ENCODE results near the gene TMCC1. TPM values are rescaled to one million over a fixed set of nuclear protein-coding genes. Genes with fewer than 3 reads are reported as not detected.
"Not testable (repeated sequence)": the region's sequence is repeated elsewhere in the genome, so short reads cannot be mapped to it uniquely, and the experiment has no call there.

Gene TMCC1
- total RNA-seq, 1 donor from 2014 or later = 19.2 TPM

DNA sequence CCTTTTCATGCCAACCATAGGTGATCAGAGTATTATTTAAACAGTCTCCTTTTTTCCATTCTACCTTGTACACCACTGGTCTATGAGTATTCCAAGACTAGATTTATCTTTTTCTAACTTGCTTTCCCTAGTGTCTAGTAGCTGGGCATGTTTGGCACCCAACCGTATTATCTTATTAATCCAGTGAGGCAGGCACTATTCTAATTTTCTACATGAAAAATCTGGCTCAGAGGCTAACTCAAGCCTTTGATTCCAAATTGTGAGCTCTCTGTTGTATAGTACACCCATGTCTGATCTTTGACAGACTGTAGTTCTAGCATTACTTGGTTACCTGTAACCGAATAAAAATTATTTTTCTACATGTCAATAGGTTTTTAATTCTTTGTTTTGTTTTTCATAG lies 210.3 kb downstream of the TMCC1 start:
- no peak for DNase-seq
- Mint-ChIP-seq H3K4me3 (no peak overlapping the region), H3K27ac (no peak overlapping the region), H3K4me1 (no peaks in the 10 kb centered on the region), H3K9me3 (no peaks in the 10 kb centered on the region), H3K36me3 (ENCODE audit: low read depth) (no peaks in the 10 kb centered on the region), H3K27me3 (no peaks in the 10 kb centered on the region)
- intact Hi-C loops (cut with micrococcal nuclease) = no loop called here

DNA sequence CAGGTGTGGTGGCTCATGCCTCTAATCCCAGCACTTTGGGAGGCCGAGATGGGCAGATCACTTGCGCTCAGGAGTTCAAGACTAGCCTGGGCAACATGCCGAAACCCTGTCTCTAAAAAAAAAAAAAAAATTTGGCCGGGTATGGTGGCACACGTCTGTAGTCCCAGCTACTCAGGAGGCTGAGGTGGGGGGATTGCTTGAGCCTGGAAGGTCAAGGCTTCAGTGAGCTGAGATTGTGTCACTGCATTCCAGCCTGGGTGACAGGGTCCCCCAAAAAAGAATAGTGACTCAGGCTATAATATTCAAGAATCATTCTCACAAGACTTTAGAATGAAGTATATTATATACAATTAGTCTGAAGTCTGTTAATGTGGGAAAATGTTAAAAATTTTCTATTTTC lies 216.5 kb downstream of the TMCC1 start:
- DNase-seq = no peak
- no peaks in the 10 kb centered on the region for H3K27me3 Mint-ChIP-seq
- H3K27ac Mint-ChIP-seq = no peak overlapping the region
- no peaks in the 10 kb centered on the region for H3K9me3 Mint-ChIP-seq
- H3K4me1 Mint-ChIP-seq = peaks cover 3% of the 10 kb centered on the region
- intact Hi-C loops (cut with micrococcal nuclease) = no loop called here
- no peaks in the 10 kb centered on the region for H3K36me3 Mint-ChIP-seq (ENCODE audit: low read depth)
- H3K4me3 Mint-ChIP-seq = no peak overlapping the region

DNA sequence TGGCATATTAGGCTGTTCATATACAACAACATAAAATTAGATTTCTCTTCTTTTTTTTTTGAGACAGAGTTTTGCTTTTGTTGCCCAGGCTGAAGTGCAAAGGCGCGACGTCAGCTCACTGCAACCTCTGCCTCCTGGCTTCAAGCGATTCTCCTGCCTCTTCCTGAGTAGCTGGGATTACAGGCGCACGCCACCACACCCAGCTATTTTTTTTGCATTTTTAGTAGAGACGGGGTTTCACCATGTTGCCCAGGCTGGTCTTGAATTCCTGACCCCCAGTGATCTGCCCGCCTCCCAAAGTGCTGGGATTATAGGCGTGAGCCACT lies 218.8 kb downstream of the TMCC1 start:
- DNase-seq; H3K27me3 Mint-ChIP-seq; H3K27ac Mint-ChIP-seq; H3K36me3 Mint-ChIP-seq (ENCODE audit: low read depth); H3K9me3 Mint-ChIP-seq; H3K4me1 Mint-ChIP-seq; intact Hi-C loops (cut with micrococcal nuclease); H3K4me3 Mint-ChIP-seq: not testable (repeated sequence)

DNA sequence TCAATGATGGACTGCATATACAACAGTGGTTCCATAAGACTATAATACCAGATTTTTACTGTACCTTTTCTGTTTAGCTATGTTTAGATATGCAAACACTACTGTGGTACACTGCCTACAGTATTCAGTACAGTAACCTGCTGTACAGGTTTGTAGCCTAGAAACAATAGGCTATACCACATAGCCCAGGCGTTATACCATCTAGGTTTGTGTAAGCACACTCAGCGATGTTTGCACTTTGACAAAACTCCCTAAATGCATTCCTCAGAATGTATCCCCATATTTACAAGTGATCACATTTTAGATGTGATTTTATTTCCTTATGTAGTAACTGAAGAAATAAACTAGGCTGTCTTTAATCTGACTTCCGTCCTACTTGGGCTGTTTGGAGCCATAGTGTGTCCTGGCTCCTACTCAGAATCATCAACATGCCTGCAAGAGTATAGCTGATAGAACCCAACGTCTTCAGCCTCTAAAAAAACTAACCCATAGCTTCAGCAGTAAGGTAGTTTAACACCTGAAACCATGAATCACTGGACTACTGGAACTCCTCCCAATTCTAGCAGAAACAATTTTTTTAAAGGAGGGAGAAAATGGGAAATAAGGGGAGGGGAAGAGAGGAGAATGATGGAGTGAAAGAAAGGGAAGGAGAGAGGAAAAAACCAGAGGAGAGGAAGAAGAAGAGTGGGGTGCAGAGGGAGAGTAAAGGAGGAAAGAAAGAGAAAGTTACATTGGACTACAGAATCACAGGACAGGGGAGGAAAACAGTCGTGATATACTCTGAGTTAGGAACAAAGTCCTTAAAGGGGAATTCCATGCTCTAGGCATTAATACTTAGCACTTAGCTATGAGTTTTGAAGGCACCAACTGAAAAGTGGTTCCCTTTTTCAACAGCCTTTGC lies 219.4 kb downstream of the TMCC1 start:
- Mint-ChIP-seq H3K4me3 (no peak overlapping the region), H3K36me3 (ENCODE audit: low read depth) (peaks cover 4% of the 10 kb centered on the region), H3K27me3 (no peaks in the 10 kb centered on the region), H3K9me3 (no peaks in the 10 kb centered on the region), H3K4me1 (peaks cover 3% of the 10 kb centered on the region), H3K27ac (no peak overlapping the region)
- no peak for DNase-seq
- intact Hi-C loops (cut with micrococcal nuclease) = no loop called here

DNA sequence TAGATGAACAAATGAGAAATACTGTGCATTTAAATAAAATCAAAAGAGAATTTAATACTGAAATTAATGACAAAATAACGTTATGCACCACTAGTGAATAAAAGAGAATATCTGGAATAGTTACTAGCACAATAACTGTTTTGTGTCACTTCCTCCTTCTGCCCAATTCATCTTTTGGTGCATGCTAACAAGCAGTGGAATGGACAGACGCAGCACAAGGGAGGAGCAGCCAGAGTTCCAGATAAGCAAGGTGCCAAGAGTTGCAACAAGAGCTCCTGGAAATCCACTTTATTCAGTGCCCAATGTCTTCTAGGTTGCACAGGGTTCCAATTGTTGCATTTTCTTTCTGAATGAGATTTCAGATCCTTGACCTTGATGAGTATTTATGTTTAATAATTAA lies 220.5 kb downstream of the TMCC1 start:
- intact Hi-C loops (cut with micrococcal nuclease) = no loop called here
- no peak for DNase-seq
- no peaks in the 10 kb centered on the region for H3K9me3 Mint-ChIP-seq
- peaks cover 4% of the 10 kb centered on the region for H3K36me3 Mint-ChIP-seq (ENCODE audit: low read depth)
- H3K27me3 Mint-ChIP-seq = no peaks in the 10 kb centered on the region
- H3K4me1 Mint-ChIP-seq = peaks cover 3% of the 10 kb centered on the region
- no peak overlapping the region for H3K4me3 Mint-ChIP-seq
- H3K27ac Mint-ChIP-seq = no peak overlapping the region

DNA sequence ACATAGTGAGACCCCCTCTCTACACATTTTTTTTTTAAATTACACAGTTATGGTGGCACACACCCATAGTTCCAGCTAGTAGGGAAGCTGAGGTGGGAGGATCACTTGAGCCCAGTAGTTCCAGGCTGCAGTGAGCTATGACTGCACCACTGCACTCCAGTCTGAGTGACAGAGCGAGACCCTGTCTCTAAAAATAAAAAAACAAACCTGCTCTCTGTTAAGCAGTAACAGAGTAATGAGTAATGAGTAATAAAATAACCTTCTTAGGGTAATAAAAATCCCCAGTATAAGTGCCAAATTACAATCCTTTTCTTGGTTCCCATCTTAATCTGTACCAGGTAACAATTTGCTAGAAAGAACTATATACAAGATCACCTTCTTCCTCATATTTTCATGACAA lies 221.1 kb downstream of the TMCC1 start:
- intact Hi-C loops (cut with micrococcal nuclease) = no loop called here
- Mint-ChIP-seq H3K36me3 (ENCODE audit: low read depth) (peaks cover 4% of the 10 kb centered on the region), H3K27me3 (no peaks in the 10 kb centered on the region), H3K4me3 (no peak overlapping the region), H3K9me3 (no peaks in the 10 kb centered on the region), H3K27ac (no peak overlapping the region), H3K4me1 (peaks cover 3% of the 10 kb centered on the region)
- no peak for DNase-seq

DNA sequence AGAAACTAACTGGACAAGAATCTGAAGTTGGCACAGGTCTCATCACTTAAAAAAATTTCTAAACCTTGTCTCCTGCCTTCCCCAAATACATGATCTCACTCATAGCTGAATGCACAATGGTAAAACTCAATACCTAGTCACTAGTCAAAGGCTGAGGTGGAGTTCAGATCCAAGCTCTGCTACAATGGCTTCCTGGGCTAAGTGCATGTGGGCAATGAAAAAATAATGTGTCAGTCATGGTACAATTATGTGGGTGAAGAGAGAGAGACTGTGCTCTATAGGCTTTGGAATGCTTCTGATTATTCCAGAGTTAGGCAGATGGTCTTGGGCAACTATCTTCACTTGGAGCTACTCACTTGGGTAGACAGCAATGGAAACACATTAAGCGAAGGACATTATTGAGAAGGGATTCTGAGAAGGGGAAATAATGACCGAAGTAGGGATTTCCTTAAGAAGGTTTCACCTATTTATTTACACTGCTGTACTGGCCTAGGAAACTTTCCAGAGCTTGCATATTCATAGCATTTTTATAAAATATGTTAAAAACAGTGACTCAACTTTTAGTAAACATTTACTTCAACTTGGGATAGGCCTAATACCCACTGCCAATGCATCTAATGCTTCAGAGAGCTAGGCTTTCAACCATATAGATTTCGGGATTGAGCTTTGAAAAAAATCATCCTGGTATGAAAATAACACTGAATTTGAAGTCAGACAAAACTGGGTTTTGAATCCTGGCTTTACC lies 228.3 kb downstream of the TMCC1 start:
- no peaks in the 10 kb centered on the region for H3K4me1 Mint-ChIP-seq
- intact Hi-C loops (cut with micrococcal nuclease) = no loop called here
- H3K36me3 Mint-ChIP-seq (ENCODE audit: low read depth) = peaks cover under 1% of the 10 kb centered on the region
- no peak for DNase-seq
- no peak overlapping the region for H3K27ac Mint-ChIP-seq
- no peaks in the 10 kb centered on the region for H3K27me3 Mint-ChIP-seq
- no peaks in the 10 kb centered on the region for H3K9me3 Mint-ChIP-seq
- no peak overlapping the region for H3K4me3 Mint-ChIP-seq

DNA sequence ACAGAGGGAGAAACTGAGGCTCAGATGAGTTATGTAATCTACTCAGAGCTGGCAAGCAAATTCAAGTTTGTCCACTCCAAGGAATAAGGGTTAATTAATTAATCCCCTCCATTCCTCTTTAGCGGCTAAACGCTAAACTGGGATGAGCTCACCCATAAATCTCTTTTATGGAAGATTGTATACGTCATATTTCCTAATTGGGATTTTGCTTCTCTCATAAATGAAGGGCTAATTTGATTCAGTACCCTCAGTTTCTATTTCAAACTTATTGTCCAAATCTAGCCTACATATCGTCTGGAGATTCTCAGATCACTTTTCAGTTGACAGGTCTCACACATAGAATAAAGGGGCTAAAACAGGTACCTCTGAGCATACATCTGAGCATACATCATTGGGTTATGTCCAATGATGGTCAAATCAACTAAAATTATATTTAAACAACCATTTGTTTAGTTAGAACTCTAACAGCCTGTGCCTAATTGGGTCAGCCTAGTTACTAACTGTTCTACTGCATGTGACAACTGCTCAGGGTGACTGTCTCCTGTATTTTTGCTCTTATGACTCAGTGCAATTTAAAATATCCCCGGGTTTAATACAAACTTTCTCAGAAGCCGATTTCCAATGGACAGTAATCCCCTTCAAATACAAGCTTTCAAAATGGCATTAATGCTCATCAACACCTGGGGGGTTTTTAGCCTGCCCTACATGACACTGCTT lies 229.4 kb downstream of the TMCC1 start:
- H3K4me3 Mint-ChIP-seq = no peak overlapping the region
- intact Hi-C loops (cut with micrococcal nuclease) = no loop called here
- H3K9me3 Mint-ChIP-seq = no peaks in the 10 kb centered on the region
- H3K36me3 Mint-ChIP-seq (ENCODE audit: low read depth) = no peaks in the 10 kb centered on the region
- no peak for DNase-seq
- no peak overlapping the region for H3K27ac Mint-ChIP-seq
- peaks cover 2% of the 10 kb centered on the region for H3K4me1 Mint-ChIP-seq
- no peaks in the 10 kb centered on the region for H3K27me3 Mint-ChIP-seq

DNA sequence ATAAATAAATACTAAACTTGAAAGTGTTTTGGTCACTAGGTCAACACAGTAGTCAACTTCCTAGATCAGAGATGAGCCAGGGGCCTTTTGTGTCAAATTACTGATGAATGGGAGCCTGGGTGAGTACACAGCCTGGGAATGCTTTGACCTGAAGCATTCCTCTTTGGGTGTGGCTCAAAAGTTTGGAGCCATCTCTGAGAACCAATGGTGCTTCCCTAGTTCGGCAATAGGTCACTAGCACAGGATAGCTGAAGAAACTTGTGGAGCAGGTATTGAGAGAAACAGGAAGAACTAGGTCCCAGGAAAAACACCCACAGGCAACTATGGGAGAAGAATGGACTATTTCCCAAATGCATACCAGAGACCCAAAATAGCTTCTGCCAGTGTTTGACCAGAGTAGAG lies 230.5 kb downstream of the TMCC1 start:
- no peak for DNase-seq
- Mint-ChIP-seq H3K4me3 (no peak overlapping the region), H3K4me1 (peaks cover 6% of the 10 kb centered on the region), H3K36me3 (ENCODE audit: low read depth) (no peaks in the 10 kb centered on the region), H3K27ac (no peak overlapping the region), H3K9me3 (no peaks in the 10 kb centered on the region), H3K27me3 (no peaks in the 10 kb centered on the region)
- intact Hi-C loops (cut with micrococcal nuclease) = no loop called here

DNA sequence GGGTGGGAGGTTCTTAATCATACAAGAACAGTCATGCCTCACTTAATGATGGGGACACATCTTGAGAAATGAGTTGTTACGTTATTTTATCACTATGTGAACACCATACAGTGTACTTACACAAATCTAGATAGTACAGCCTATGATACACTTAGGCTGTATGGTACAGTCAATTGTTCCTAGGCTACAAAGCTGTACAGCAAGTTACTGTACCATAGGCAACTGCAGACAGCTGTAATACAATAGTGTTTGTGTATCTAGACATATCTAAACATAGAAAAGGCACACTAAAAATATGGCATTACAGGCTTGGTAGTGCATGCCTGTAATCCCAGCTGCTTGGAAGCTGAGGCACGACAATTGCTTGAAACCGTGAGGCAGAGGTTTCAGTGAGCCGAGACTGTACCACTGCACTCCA lies 231.3 kb downstream of the TMCC1 start:
- Mint-ChIP-seq H3K27me3 (no peaks in the 10 kb centered on the region), H3K9me3 (no peaks in the 10 kb centered on the region), H3K36me3 (ENCODE audit: low read depth) (no peaks in the 10 kb centered on the region), H3K4me3 (no peak overlapping the region), H3K27ac (no peak overlapping the region), H3K4me1 (peaks cover 13% of the 10 kb centered on the region)
- intact Hi-C loops (cut with micrococcal nuclease) = no loop called here
- no peak for DNase-seq

DNA sequence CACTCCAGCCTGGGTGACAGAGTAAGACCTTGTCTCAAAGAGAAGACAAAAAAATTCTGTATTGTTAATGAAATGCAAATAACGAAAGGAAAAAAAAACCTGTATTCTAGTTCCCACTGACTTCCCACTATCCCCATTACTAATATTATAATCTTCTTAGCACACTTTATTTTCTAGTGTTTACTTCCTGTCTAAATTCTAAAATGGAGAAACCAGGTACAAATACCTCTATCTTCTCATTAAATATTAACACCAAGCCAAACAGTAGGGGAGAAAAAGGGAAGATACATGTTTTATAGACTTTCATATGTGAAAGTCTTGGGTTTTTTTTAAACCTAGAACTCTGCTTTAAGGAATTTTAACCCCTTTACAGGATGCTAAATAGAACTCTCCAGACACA lies 231.7 kb downstream of the TMCC1 start:
- Mint-ChIP-seq H3K9me3 (no peaks in the 10 kb centered on the region), H3K4me3 (no peak overlapping the region), H3K36me3 (ENCODE audit: low read depth) (no peaks in the 10 kb centered on the region), H3K27ac (no peak overlapping the region), H3K4me1 (peaks cover 13% of the 10 kb centered on the region), H3K27me3 (no peaks in the 10 kb centered on the region)
- intact Hi-C loops (cut with micrococcal nuclease) = no loop called here
- no peak for DNase-seq

DNA sequence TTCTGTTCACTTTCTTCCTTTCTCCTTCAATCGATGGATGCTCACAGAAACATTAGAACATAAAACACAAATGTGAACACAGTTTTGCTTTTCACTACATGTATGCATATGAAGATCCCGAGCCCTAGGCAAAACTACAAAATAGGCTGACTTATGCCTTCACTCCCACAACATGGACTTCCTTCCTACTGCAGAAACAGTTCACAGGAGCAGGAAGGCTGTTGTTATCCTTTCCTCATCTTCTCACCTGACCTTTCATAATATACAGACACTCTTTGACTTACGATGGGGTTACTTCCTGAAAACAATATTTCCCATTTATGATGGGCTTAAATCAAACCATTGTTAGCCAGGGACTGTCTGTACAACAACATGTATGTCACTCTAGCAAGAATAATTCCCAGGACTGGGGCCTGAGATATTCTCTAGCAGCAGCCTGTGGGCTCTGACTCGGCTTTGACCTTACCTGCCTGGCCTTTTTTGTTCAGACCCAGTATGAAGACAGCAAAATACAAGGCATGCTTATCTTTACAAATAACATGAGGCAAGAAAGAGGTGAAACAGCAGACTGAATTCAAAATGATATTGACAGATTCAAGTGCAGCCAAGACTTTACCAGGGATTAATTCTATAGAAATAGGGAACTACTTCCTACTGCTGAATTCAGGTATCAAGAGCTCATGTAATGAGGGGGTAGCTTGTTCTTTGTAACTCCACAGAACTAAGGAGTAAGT lies 235.2 kb downstream of the TMCC1 start:
- H3K4me1 Mint-ChIP-seq = peaks cover 13% of the 10 kb centered on the region
- no peaks in the 10 kb centered on the region for H3K27me3 Mint-ChIP-seq
- peak overlapping the region; percentile 7 for H3K27ac Mint-ChIP-seq
- no peaks in the 10 kb centered on the region for H3K9me3 Mint-ChIP-seq
- intact Hi-C loops (cut with micrococcal nuclease) = no loop called here
- H3K4me3 Mint-ChIP-seq = no peak overlapping the region
- H3K36me3 Mint-ChIP-seq (ENCODE audit: low read depth) = peaks cover 2% of the 10 kb centered on the region
- DNase-seq = no peak

DNA sequence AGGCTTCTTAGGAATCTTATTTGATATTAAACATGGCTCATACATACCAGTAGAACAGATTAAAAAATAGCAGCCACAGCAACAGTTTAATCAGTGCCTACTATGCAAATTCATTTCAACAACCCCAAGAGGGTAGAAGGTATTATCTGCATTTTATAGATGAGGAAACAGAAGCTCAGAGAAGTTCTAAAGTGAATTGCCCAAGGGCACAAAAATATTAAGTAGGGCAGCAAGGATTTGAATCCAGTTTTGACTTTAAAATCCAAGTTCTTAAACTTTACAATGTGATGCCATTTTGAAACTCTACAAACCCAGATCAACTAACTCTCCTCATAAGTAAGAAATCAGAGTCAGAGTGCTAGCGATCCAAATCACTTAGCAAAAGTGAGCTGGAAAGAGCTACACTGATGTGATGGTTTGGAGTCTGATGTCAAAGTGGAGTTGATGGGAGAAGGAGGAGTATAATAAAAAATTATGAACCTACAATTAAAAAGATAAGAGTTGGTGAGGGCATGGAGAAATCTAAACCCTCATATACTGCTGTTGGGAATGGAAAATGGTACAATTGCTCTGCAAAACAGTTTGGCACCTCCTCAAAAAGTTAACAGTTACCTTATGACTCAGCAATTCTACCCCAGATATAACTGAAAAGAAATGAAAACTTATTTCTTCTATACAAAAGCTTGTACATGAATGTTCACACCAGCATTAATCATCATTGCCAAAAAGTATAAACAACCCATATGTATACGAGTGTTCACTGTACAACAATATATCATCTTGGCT lies 236.1 kb downstream of the TMCC1 start:
- intact Hi-C loops (cut with micrococcal nuclease) = no loop called here
- H3K27ac Mint-ChIP-seq = no peak overlapping the region
- no peaks in the 10 kb centered on the region for H3K9me3 Mint-ChIP-seq
- no peak overlapping the region for H3K4me3 Mint-ChIP-seq
- no peaks in the 10 kb centered on the region for H3K27me3 Mint-ChIP-seq
- peaks cover 13% of the 10 kb centered on the region for H3K4me1 Mint-ChIP-seq
- no peak for DNase-seq
- peaks cover 2% of the 10 kb centered on the region for H3K36me3 Mint-ChIP-seq (ENCODE audit: low read depth)
